Measurements from ENCODE around the gene TMEM158.

The TMEM158 gene

DNA sequence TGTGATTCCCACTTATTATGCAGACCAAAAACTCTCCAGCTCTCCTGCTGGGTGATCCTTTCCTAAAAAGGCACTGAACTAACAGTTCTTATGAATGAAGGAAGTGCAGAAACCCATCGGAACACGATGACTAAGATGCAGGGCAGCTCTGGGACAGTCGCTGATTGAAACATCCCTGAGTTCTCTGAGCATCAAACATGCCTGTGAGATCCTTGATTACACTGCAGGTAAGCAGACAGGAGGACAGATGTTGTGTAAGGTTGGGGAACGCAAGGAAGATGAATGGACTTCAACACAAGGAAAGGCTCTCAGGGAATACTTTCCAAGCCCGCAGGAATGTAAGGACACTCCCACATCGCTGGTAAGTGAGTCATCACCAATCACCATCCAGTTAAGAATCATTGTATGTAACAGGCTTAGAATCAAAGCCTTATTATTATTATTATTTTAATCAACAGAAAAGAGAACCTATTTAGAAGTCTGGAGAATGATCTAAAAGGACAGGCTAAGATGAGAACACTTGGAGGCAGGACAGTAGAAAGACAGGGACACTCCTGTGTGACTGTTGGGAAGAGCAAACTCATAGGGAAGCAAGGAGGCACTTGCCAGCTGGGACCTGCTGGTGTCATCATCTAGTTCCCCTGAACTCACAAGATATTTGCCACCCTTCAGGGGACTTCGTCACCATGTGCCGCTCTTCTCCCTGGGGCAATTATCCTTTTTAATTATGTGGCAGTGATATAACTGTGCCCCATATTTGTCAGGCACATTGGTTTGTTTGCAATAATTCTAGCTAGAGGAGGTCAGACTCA is 26.0 kb downstream of the TMEM158 start:
- DNase-seq (ENCODE audit: low spot score): peak; percentile 97

DNA sequence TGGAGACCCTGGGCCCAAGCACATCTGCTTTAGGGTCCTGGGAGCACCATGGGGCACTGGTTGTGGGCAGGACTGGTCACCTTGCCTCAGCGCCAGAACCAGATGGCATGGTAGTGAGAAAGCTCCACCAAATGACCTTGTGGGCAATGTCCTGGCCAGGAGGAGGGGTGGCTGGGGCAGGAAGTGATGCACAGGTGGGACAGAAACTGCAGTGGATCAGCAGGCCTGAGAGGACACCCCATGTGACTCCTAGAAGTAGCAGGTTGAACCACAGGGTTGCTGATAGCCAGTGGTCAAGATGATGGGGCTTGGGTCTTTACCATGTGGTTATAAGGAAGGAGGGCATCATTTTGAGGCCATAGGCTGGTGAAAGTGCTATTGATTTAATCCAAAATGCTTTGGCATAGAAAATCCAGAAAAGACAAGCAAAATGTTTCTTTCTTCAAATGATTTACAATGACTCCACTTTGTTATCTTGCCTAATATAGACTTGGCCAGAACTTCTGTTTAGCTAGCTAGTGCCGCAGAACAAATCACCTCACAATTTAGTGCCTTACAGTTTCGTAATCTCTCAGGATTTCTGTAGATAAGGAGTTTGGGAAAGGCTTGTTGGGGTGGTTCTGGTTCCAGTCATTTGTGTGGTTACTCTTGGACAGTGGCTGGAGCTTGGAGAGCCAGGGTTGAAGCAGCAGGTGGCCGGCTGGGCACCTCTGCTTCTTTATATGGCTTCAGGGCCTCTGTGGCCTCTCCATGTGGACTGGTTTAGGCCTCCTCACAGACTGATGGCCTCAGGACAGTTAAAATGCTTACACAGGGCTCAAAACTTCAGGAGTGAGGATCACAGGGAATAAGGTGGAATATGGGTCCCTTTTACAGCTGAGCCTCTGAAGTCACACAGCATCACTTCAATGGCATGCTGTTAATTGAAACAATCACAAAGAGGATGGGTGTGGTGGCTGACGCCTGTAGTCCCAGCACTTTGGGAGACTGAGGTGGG is 27.5 kb downstream of the TMEM158 start:
- no peak for DNase-seq (ENCODE audit: low spot score)

DNA sequence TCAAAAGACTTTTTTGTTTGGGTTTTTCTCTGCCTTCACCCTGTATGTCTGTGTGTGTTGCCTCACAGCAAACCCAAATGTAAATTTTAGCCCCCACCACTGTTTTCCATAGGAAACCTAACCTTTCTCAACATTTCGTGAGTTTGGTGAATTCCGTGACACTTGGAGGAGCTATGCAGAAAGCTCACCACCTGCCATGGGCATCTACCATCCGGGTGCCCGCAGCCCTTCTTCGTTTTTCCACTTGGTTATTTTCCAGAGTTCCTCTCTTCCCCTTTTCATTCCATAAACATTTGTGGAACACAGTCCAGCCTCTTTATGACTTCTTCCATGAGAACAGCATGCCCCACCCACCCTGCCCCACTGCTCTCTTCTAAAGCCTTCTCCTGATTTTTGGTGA is 31.3 kb downstream of the TMEM158 start:
- no peak for DNase-seq (ENCODE audit: low spot score)

DNA sequence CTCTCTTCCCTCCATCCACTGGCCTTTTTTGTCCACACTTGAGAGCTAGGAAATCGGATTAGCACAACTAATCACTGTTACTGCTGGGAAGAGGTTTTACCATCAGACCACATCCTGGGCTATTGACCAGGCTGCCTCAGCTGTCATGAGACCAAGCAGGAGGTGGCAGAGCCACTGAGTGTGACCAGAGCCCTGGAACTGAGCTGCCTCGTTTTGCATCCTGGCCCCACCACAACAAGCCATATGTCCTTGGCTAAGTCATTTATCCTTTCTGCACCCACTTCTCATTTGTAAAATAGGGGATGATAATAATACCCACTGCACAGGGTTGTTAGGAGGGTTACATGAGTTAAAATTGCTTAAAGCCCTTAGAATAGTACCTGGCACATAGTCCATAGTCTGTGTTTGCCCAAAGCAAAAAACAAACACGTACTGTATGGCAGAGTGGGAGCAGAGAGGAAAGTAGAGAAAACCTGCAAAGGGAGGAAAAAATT is 34.1 kb downstream of the TMEM158 start:
- DNase-seq (ENCODE audit: low spot score): no peak

DNA sequence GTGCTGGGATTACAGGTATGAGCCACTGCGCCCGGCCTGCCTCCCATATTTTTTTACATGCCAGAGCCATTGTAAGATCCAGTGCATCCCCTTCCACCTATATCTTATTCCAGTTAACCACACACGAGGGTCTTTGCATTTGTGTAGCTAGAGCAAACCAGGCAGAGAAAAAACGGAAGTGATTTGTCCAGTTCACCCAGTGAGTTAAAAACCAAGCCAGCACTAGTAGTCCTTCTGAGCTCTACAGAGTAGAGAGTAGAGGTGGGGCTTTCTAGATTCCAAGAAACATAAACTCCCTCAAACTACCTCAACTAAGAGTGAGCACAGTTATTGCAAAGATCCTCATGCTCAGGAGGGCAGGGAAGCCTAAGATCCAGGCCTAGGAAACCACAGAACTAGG is 34.7 kb downstream of the TMEM158 start:
- no peak for DNase-seq (ENCODE audit: low spot score)

DNA sequence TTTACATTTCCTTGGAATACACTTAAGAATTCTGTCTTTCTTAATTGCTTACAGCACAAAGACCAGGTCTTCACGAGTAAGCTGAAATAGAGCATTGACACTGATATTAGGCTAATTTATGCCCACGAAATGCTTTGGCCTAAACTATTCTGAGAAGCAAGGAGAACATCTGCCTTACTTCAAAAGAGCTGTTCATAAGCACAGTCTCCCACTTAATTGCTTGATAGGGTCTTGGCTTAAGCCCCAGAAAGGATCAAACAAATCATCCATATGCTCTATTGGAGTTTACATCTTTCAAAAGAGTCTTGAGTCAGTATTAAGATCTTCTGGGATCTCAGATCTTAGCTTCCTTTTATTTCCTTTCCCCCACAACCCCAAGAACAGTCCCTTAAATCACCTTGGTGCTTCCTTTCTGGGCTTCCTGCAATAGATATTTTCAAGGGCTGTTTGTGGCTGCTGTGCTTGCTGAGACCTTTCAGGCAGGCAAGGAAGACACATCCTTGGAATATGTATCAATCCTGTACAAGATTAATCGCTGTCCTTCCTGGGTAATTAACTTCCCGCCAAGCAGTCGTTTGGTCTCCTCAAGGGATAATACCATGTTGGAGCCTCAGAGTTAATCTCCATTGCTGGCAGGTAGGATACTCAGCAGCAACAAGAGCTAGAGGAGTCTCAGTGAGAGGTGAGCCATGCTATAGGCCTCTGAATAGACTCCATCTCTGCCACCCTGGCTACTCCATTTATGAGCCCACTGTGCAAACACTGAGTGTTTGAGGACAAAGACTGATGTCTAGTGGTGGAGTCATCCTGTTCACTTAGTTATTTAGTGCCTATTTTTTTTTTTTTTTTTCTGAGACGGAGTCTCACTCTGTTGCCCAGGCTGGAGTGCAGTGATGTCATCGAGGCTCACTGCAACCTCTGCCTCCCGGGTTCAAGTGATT is 37.1 kb downstream of the TMEM158 start:
- no peak for DNase-seq (ENCODE audit: low spot score)

DNA sequence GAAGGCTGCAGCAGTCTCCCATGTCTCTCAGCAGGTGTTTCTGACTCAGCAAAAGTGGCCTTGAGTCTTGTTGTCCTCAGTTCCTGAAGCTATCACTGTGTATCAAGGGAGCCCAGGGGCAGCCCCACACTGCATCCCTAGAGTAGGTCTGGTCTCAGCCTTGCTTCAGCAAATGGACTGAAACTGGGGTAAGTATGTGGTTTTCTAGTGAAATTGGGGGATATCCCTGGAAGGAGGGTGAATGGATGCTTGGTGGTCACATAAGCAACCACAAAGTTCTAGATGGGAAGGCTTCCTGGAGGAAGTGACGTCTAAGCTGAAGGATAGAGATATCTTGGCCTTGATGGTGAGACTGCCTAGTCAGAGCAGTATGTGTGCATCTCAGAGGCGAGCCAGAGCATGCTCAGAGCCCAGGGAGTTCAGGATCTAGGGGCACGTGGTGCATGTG is 38.4 kb downstream of the TMEM158 start:
- DNase-seq (ENCODE audit: low spot score): no peak

DNA sequence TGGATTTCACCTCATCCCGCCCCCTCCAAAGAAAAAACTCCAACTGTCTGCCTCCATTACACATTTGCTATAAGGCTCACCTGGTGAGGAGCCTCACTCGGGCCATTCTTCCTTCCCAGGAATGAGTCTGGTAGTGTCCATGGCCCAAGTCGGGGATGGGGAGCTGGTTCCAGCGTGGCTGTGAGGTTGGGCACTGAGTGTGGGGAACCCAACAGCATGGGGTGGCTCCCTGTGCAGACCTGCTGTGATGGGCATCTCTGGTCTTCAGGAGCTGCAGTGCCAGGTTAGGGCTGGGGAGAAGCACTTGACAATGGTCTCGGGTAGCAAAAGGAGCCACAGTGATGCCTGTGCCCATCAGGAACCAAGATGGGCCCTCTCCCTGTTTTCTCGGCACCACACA is 39.2 kb downstream of the TMEM158 start:
- DNase-seq (ENCODE audit: low spot score): no peak

DNA sequence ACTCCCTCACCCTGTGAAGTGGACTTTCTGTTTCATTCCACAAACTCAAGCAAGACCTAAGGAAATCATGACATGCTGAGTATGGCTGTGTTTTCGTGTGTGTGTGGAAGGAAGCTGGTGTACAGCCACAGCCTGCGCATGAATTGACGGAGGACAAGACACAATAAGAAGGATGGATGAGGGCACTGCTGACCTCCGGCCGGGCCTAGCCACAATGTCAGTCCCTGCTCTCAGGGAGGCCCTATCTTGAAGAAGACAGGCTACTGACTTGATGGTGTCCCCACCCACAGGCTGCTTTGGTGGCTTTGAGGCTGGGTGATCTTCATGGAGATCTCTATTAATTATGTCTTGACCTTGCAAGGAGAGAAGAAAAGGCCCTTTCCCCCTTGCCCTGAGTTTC is 40.6 kb downstream of the TMEM158 start:
- DNase-seq (ENCODE audit: low spot score): no peak

DNA sequence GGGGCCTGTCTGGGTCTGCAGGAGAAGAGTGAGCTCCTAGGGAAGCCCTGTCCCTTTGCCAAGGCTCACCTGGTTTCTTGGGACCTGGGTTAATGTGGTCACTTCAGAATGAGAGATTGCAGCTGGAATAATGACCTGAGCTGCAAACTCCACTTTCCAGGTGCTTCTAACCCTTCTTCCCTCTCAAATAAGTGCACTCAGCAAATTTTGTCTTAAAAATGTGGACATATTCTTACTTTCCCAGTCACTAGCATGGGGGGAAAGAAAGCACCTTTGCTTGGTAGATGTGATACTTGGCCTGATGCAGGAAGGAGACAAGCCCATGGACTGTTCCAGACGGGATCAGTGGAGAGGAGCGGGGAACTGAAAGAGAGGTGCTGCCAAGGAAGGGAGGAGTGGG is 41.0 kb downstream of the TMEM158 start:
- no peak for DNase-seq (ENCODE audit: low spot score)

DNA sequence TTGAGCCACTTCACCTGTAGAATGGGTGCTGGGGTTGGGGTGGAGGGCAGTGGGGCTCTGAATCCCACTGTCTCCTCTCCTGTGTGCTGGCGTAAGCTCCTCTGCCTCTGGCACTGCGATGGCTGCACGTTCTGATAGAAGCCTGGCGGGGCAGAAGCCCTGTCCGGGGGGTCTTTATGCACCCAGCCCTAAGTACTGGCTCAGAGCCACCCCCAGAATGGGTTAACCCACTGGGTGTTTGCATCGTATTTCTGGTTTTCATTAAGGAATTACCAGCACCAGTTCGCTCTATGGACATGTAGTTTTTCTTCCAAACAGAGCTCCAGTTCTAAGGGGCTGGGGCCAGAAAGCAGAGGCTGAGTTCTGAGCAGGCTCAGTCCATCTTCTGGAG is 42.2 kb downstream of the TMEM158 start:
- DNase-seq (ENCODE audit: low spot score): no peak

DNA sequence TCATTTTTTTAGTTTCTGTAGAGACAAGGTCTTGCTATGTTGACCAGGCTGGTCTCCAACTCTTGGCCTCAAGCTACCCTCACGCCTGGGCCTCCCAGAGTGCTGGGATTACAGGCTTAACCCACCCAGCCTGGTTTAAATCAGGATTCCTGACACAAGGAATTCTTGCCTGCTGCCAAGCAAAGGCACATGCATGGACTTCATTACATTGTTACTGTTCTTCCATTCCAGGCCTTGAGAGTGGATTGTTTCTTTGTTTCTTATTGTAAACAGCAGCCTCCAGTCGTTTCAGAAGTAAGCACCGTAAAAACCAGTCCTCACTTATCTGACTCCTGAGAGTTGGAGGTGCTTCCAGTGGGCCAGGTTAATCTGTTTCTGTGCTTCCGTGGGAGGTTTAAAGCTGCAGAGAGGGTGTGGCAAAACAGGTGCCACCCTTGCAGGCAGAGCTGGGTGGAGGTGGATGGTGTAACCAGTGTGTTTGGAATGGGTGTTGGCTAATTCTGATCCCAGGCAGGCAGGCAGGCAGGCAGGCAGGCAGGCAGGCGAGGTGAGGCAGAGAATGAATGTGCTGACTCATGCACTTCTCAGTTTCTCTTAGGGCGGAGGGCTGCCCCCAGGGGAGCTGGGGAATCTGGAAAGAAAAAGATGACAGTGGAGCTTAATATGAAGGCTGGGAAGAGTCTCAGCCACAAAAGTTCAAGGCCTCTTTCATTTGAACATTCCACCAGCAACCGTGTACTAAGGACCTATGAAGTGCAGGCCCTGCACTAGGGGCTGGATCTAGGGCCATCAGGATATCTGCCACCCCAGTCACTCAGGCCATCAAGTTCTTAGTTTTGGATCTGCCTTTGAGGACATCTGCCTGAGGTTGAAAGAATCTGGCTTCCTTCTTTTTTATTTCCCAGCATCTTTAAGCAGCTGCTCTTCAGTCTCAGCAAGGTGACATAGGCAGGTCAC is 42.9 kb downstream of the TMEM158 start:
- DNase-seq (ENCODE audit: low spot score): peak; percentile 88

DNA sequence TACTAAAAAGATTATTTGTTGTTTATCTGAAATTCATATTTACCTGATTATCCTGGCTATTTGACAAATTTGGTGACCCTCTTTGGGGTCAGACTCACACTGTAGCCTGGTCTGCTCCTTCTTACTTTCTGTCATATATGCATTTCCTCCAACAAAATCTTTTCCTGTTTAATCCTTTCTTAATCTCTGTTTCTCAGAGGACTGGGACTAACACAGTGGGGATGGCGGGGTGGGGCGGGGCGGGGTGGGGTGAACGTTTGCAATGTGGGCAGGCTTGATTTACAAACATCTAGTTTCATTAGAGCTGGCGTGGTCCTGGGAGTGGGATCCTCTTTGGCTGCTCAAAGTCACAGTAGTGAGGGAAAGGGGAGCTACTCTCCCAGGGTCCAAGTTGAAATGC is 44.6 kb downstream of the TMEM158 start:
- no peak for DNase-seq (ENCODE audit: low spot score)

DNA sequence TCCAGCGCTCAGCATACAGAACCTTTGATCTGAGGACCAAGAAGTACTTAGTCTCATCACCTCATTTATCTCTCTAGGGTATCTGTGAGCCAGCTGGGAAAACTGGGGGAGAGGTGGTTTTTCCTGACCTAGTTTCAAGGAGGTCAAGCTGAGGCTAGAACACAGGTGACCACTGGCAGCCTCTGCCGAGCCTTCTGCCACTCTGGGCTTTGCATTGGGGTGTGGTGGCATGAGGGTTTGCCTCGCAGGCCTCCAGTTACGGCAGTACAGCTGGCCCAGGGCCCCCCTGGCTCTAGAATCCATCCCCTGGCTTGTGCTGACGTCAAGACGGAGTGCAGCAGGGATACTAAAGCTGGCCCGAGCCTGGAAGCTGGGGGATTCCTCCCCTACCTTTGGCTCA is 45.2 kb downstream of the TMEM158 start:
- DNase-seq (ENCODE audit: low spot score): no peak

DNA sequence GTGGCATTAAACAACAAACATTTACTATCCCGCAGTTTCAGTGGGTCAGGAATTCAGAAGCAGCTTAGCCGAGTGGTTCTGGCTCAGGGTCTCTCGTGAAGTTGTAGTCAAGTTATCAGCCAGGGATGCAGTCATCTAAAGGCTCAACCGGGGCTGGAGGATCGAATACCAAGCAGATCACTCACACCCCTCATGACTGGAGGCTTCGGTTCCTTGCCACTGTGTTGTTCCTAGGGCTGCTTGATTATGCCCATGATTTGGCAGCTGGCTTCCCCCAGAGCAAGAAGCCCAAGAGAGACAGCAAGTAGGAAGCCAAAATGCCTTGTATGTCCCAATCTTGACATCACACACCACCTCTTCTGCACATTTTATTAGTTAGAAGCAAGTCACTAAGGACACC is 46.0 kb downstream of the TMEM158 start:
- peak; percentile 84 for DNase-seq (ENCODE audit: low spot score)

DNA sequence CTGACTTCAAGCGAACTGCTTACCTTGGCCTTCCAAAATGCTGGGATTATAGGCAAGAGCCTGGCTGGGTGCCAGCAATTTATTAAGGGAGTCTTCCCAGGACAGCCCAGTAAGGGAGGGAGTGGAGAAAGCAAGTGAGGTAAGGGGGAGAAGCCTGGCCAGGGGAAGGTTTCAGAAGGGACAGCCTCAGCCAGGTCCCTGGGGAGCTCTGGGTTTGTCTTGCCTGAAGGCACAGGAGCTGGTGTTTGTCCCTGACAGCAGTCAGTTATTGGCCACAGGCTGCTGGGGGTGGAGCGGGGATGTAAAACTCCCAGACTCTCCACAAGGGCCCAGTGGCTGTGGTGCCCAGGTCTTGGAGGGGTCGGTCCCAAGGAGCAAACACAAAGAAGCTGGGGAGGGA is 46.9 kb downstream of the TMEM158 start:
- no peak for DNase-seq (ENCODE audit: low spot score)

DNA sequence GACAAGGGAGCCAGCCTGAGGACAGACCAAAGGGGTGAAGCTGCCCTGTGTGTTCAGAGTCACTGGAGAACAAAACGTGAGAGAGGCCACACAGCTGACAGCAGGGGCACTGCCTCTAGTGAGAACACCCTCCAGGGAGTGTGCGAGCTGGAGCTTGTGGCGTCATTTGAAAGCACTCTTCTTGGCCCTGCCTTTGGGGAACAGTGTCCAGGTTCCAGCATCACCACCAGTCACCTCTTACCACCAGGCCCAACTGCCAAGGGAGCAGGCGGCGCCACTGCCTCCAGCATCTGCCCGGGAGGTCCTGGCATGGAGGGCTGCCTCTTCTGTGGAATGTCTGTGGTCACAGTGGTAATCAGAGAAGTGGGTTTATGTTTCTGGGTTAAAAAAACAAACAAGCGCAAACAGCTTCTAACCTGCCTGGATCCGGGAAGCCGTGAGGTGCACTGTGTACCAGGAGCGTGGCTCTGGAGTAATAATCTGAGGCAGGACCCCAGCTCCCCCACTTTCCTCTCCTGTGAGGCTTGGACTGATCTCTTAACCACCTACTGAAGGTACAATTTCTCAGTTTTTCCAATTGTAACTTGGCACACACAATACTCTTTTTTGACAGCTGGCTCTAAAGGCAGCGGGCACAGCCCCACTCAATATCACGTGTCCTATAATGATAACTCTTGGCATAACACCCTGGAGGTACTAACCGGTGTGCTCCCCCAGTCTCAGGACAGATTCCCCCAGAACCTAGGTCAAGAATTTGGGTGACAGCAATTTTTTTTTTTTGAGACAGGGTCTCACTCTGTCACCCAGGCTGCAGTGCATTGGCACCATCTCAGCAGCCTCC is 47.7 kb downstream of the TMEM158 start:
- DNase-seq (ENCODE audit: low spot score): peak; percentile 51

DNA sequence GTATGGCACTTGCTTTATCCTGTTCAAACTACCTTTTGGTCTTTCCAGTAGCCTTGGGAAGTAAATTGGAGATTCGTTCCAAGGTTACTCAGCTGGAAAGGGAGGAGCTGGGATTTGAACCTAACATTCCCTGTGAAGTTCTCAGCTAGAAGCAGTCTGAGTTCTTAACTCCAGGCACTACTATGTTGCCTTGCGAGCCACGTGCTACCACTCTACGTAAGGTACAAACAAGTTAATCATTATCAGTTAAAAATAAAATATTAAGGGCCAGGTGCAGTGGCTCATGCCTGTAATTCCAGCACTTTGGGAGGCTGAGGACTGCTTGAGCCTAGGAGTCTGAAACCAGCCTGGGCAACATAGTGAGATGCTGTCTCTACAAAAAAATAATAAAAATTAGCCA is 49.2 kb downstream of the TMEM158 start:
- DNase-seq (ENCODE audit: low spot score): peak; percentile 38
